OCI-LY1 (cell line): ENCODE results near the gene GTF2H3.

Experiments
- H2AFZ ChIP-seq: fragments of 200-600 bp; sonication (generic), shearing (Covaris generic); 2 replicates; pipeline ENCODE4 v1.6.0; 2014; ENCODE audit warnings: antibody characterized with exemption, mild to moderate bottlenecking, low read length
- H3F3A ChIP-seq: fragments of 200-600 bp; sonication (generic), shearing (Covaris generic); 2 replicates; pipeline ENCODE4 v1.6.0; 2014; ENCODE audit warnings: mild to moderate bottlenecking, antibody characterized with exemption, low read length, moderate library complexity; ENCODE audit not compliant: insufficient read depth
- H3K27ac ChIP-seq: fragments of 200-600 bp; sonication (generic); 2 replicates; pipeline ENCODE4 v1.5.1; 2014; ENCODE audit warnings: low read length, mixed run types, mild to moderate bottlenecking, low read depth; ENCODE audit not compliant: poor library complexity, severe bottlenecking
- H3K27me3 ChIP-seq: fragments of 200-600 bp; sonication (generic); 2 replicates; pipeline ENCODE4 v1.6.0; 2014; ENCODE audit warnings: antibody characterized with exemption, mild to moderate bottlenecking, low read length, moderate library complexity; ENCODE audit not compliant: insufficient read depth
- H3K36me3 ChIP-seq: fragments of 200-600 bp; sonication (generic); 2 replicates; pipeline ENCODE4 v1.6.1; 2014; ENCODE audit warnings: mild to moderate bottlenecking, antibody characterized with exemption, low read length, moderate library complexity, mixed read lengths; ENCODE audit not compliant: insufficient read depth
- H3K4me1 ChIP-seq: fragments of 200-600 bp; sonication (generic); 2 replicates; pipeline ENCODE4 v1.5.1; 2014; ENCODE audit warnings: mild to moderate bottlenecking, low read length, moderate library complexity; ENCODE audit not compliant: insufficient read depth, severe bottlenecking
- H3K4me2 ChIP-seq: fragments of 200-600 bp; sonication (generic), shearing (Covaris generic); 2 replicates; pipeline ENCODE4 v1.6.1; 2014; ENCODE audit warnings: low read length
- H3K4me3 ChIP-seq: fragments of 200-600 bp; sonication (generic); 2 replicates; pipeline ENCODE4 v1.5.1; 2014; ENCODE audit warnings: low read length, low read depth, mild to moderate bottlenecking, mixed read lengths; ENCODE audit not compliant: poor library complexity, severe bottlenecking
- H3K79me2 ChIP-seq: fragments of 200-600 bp; shearing (Covaris generic); 2 replicates; pipeline ENCODE4 v1.6.1; 2016; ENCODE audit warnings: mixed run types, low read length, mixed read lengths; ENCODE audit not compliant: insufficient read depth
- H3K9ac ChIP-seq: fragments of 200-600 bp; sonication (generic), shearing (Covaris generic); 2 replicates; pipeline ENCODE4 v1.6.1; 2014; ENCODE audit warnings: mild to moderate bottlenecking, low read length, mixed read lengths
- H3K9me2 ChIP-seq: fragments of 200-600 bp; sonication (generic), shearing (Covaris generic); 2 replicates; pipeline ENCODE4 v1.6.1; 2014; ENCODE audit warnings: low read depth, mild to moderate bottlenecking, low read length, mixed read lengths
- H3K9me3 ChIP-seq: fragments of 200-600 bp; shearing (Covaris generic); 2 replicates; pipeline ENCODE4 v1.6.1; 2014; ENCODE audit warnings: low read length, mixed read lengths
- H4K20me1 ChIP-seq: fragments of 200-600 bp; sonication (generic), shearing (Covaris generic); 2 replicates; pipeline ENCODE4 v1.6.0; 2016; ENCODE audit warnings: mild to moderate bottlenecking, low read length; ENCODE audit not compliant: insufficient read depth
- CTCF ChIP-seq: fragments of 200-600 bp; sonication (generic), shearing (Covaris generic); IDR thresholded peaks from 2 replicates; pipeline ENCODE4 v1.5.1; 2017; ENCODE audit warnings: mild to moderate bottlenecking, antibody characterized with exemption, low read length, moderate library complexity, mixed read lengths
- EZH2 ChIP-seq: fragments of 200-600 bp; sonication (generic), shearing (Covaris generic); IDR thresholded peaks from 2 replicates; pipeline ENCODE4 v1.8.0; 2017; ENCODE audit warnings: borderline replicate concordance, mixed run types, mild to moderate bottlenecking, antibody characterized with exemption, low read length, moderate library complexity, mixed read lengths

The GTF2H3 gene

GRCh38 chr12:123614531-123614930 is 19.1 kb upstream of the GTF2H3 start:
- H3K4me3 ChIP-seq, result no peak overlapping the region
- no peak overlapping the region for H3K4me2 ChIP-seq
- H2AFZ ChIP-seq, result no peak overlapping the region
- no peaks in the 10 kb centered on the region for H3K27me3 ChIP-seq
- no peaks in the 10 kb centered on the region for H4K20me1 ChIP-seq
- H3K36me3 ChIP-seq, result peaks cover 95% of the 10 kb centered on the region
- no peaks in the 10 kb centered on the region for H3K9me2 ChIP-seq
- no peak overlapping the region for H3K9ac ChIP-seq
- TF ChIP-seq CTCF (no peak), EZH2 (no peak)
- H3K4me1 ChIP-seq, result no peaks in the 10 kb centered on the region
- no peaks in the 10 kb centered on the region; the same call in 1 of the 2 replicates for H3F3A ChIP-seq
- H3K79me2 ChIP-seq, result no peaks in the 10 kb centered on the region
- H3K27ac ChIP-seq, result no peak overlapping the region
- no peaks in the 10 kb centered on the region for H3K9me3 ChIP-seq

DNA sequence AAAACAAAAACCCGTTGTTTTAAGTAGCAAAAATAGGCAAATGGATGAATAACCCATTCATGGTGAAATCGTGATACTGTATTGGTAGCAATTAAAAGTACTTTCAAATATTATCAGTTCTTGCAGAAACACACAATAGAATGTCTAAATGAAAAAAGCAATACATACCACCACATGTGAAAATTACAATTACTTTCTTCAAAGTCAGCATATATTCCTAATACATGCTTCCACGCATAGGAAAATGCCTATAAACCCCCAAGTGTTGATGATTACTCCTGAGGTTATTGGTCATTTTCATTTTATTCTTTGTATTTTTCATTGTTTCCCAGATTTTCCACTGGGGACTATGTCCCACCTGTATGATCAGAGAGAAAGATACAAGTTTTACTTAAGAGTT is 16.5 kb upstream of the GTF2H3 start:
- Histone ChIP-seq H3K27me3 (no peaks in the 10 kb centered on the region), H3K4me2 (no peak overlapping the region), H3K9ac (no peak overlapping the region), H3K36me3 (peaks cover 97% of the 10 kb centered on the region), H2AFZ (no peak overlapping the region), H3K9me3 (no peaks in the 10 kb centered on the region), H3K27ac (no peak overlapping the region), H3K4me3 (no peak overlapping the region), H3K9me2 (no peaks in the 10 kb centered on the region), H3K4me1 (no peaks in the 10 kb centered on the region), H3F3A (peaks cover 3% of the 10 kb centered on the region; the same call in 1 of the 2 replicates), H3K79me2 (no peaks in the 10 kb centered on the region), H4K20me1 (no peaks in the 10 kb centered on the region)
- no peak for TF ChIP-seq EZH2
- TF ChIP-seq CTCF, result no peak

GRCh38 chr12:123617580-123617979 is 16.0 kb upstream of the GTF2H3 start:
- no peak overlapping the region for H3K4me3 ChIP-seq
- no peak overlapping the region for H2AFZ ChIP-seq
- no peak overlapping the region for H3K9ac ChIP-seq
- H3K9me2 ChIP-seq, result no peaks in the 10 kb centered on the region
- TF ChIP-seq EZH2 (no peak), CTCF (no peak)
- peaks cover 3% of the 10 kb centered on the region; the same call in 1 of the 2 replicates for H3F3A ChIP-seq
- H3K27me3 ChIP-seq, result no peaks in the 10 kb centered on the region
- H3K9me3 ChIP-seq, result no peaks in the 10 kb centered on the region
- H4K20me1 ChIP-seq, result no peaks in the 10 kb centered on the region
- H3K4me2 ChIP-seq, result no peak overlapping the region
- no peaks in the 10 kb centered on the region for H3K4me1 ChIP-seq
- no peaks in the 10 kb centered on the region for H3K79me2 ChIP-seq
- peaks cover 97% of the 10 kb centered on the region for H3K36me3 ChIP-seq
- no peak overlapping the region for H3K27ac ChIP-seq
